HS-5 (cell line): Measurements from ENCODE around the gene CDCA5.

Experiments used
- DNase-seq: peaks from one replicate; pipeline ENCODE4 v3.0.0-alpha.2; 2012; ENCODE audit warnings: low read depth

CDCA5 gene

GRCh38 chr11:65083834-65084597 lies at the start of gene CDCA5, which contains the start of gene ZFPL1:
Gene CDCA5 (minus strand): TSS chr11:65084040. CDS start chr11:65083978, 62 bp downstream.
Gene ZFPL1 (plus strand): TSS chr11:65084222. CDS start chr11:65084699, 477 bp downstream.
- DNase-seq, result peak; percentile 78

DNA sequence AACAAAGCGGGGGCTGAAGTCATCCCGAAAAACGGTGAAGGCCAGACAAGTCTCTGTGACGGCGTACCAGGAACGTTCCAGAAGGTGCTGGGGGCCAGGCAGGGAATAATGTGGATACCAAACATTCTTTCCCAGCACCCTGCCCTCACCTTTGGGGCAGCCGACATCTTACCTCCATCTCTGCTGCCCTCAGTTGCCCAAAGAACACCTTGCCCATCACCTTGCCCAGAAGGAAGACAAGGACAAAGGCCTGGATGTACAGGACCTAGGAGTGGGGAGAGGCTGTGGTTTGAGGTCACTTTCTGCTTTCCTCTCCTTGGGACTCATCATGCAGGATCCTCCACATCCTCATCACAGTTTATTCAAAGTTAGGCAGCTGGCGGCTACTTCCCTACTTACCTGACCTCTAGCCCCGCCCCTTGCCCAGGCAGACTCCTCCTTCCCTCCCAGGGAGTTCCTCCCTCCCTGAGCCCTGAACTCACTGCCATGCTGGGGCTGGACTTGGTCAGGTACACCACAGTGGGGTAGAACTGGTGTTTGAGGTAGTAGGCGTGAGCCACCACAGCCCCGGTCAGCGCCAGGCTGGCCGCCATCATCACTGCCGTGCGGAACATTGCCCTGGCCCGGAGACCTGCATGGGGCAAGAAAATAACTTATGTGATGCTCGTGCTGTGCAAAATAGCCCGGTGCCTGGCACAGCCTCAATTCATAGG lies 49.3 kb upstream of the CDCA5 start:
- DNase-seq, result no peak

- no peak for DNase-seq
These were observed 48.6 kb upstream of the CDCA5 start for GRCh38 chr11:65132238-65132987.

DNA sequence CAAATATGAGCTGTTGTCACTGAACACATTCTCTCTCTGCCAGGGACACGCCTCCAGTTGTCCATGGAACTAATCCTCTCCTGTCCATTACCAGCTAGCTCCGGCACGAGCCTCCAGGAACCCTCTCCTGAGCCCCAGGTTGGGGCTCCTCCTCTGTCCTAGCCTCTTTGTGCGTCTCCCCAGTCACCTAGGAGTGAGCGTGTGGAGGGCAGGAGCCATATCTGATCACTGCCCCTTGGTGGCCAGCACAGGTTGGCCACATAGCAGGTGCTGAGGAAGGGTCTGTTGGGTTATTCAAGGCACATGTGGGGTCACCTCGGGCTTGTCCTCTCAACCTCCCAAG lies 48.0 kb upstream of the CDCA5 start:
- no peak for DNase-seq

DNA sequence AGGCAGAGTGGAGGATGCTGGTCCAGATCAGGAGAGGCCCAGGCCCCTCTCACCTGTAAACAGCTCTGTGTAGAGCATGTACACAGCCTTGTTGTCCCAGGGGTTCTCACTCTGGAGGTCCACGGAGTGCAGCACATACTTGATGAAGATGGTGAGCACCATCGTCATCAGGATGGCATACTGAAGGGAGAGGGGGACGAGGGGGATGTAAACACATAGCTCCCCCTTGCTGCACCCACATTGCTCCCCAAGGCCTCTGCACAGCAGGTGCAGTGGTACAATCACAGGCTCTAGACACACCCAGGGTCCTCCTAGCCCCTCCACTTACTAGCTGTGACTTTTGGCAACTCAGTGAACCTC lies 47.6 kb upstream of the CDCA5 start:
- no peak for DNase-seq

DNA sequence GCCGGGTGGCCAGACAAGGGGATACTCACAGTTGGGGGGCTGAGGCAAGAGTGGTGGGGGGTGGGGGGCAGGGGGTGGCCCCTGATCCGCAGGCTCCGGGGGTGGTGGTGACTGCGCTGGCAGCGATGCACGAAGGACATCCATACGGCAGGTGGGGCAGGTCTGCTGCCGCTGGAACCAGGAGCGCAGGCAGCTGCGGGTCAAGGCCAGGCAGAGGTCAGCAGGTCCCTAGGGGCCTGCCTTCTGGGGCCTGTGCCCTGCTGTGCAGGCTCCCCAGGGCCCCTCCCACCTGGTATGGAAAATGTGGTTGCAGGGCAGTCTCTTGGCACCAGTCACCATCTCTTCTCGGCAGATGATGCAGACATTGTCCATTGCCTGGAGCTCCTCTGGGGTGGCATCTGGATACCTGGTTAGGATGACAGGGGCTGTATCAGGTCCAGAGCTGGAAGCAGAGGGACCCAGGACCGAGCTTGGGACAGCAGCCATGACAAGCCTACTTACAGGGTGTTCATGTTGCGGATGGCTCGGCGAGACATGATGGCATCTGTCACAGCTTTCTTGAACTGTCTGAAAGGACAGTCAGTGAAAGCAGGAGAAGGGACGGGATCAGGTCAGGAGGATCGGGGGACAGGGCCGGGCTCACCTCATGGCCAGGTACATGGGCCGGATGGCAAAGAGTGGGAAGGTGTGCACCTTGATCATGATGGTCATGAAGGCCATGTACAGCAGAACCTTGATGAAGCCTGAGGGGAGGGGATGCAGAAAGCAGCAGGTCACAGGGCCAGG lies 47.0 kb upstream of the CDCA5 start:
- DNase-seq, result no peak

DNA sequence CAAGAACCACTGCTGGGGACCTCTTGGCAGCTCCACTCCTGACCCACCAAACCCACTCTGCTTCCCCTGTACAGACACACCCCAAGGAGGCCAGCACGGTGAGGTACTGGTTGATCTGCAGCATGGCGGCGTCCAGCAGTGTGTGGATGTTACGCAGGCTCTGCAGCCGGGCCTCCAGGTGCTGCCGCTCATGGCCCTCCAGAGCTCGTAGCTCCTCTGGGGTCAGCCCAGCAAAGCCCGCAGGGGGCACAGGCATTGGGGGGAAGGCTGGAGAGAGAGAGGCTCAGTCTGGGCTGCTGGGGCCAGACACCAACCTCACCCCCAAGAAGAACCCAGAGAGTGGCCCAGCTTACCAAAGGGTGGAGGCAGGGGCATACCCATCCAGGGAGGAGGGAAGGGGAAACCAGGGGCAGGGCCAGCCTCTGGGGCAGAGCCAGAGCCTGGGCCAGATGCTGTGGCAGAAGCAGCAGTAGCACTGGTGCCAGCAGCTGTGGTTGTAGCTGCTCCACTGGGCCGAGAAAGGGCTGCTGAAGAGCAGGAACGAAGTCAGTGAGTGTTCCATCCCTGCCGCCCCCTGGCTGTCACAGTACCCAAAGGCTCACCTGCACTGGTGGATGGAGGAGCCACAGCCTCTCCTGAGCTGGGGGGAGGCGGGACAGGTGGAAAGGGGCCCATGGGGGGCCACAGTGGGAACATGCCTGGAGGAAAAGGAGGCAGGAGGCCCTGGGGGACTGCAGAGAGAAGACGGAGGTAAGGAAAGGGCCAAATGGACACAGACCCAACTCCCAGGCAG lies 46.0 kb upstream of the CDCA5 start:
- DNase-seq, result no peak

DNA sequence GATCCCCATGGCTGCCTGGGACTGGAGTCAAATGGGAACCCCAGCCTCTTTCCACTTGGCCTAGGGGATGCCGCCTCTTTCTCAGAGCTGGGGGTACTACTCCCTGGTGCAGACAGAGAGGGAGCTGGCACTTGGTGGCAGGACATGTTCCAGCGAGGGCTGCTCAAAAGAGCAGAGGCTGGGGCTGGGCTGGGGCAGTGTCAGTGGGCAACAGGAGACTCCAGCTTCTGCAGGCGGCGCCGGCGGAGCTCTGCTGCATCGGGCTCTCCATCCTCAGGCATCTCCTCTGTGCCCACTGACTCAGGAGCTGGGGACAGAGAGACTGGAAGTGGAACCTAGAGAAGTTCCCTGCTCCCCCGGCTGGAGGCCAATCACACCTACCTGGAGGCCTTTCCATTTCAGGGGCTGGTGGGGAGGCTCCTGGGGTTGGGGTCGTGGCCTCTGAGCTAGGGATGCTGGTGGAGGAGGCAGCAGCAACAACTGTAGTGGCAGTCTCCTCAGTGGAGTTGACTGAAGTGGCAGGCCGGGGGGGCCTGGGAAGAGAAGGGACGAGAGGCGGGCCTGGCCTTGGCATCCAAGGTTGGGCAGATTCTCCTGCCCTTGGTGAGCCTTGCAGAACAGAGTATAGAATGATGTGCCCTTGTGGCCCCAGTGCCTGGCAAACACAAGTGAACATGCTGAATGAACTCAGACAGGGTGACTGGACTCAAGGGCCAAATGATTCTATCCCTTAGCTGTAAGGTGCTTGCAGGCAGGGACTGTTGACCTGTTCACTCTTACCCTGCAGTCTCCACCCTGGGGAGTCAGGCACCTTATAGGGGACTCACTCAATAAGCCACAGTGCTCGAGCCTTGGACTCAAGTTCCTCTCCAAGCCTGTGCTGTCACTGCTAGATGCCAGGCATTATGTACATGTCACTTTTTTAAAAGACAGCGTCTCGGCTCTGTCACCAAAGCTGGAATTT lies 44.6 kb upstream of the CDCA5 start:
- DNase-seq, result no peak

DNA sequence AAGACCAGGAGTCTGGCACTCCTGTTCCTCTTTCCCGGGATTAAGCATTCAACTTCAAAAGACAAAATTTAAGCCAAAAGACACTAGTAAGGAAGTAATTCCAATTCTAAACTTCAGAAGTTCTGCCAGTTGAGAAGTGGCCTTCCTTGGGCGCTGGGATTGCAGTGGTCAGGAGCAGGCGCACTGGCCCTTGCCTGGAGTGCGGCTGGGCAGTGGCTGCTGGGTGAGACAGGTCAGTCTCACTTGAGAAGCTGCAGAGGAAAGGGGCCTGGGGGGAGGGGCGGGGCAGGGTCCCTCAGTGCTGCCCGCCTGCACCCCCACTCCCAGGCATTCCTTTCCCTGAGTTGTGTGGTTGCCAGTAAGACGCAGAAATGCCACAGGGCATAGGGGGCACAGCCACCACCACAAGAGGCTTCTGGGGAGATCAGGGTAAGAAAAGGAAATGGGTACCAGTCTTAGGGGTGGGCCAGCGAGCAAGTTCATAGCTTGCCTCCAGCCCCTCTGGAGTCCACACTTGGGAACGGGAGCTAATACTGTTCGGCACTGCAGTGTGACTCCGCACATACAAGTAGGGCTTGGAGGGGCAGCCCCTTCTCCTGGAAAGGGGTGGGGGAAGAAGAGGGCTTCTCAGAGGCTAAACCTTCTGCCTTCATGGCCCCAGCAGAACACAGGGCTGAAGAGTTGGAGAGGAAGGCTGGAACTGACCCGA lies 43.8 kb upstream of the CDCA5 start:
- no peak for DNase-seq

DNA sequence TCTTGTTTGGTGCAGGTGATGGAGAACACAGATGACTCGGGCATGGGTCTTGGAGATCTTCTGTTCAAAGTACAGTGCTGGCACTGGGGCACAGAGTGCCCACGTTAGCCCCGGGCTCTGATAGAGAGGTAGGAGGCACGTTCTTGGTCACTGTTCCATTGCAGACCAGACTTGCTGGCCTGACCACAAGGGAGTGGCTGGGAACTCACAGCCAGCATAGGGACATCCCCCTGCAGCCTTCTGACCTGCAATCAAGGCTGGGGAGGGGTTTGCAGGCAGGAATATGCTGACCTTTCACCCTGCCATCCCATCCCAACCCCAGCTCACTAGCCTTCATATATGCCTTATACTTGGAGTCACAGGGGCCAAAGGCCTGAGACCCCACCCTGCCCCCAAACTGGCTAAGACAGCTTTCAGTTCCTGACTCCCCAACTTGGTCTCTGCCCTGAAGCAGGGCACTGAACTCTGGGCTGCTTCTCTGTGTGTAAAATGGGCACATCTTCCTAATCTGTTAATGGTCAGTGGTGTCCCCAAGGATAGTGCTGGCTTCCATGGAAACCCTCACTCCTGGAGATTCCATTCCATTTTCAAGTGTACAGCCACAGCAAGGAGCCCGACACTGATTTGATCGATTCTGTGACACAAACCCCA lies 42.9 kb upstream of the CDCA5 start:
- no peak for DNase-seq

DNA sequence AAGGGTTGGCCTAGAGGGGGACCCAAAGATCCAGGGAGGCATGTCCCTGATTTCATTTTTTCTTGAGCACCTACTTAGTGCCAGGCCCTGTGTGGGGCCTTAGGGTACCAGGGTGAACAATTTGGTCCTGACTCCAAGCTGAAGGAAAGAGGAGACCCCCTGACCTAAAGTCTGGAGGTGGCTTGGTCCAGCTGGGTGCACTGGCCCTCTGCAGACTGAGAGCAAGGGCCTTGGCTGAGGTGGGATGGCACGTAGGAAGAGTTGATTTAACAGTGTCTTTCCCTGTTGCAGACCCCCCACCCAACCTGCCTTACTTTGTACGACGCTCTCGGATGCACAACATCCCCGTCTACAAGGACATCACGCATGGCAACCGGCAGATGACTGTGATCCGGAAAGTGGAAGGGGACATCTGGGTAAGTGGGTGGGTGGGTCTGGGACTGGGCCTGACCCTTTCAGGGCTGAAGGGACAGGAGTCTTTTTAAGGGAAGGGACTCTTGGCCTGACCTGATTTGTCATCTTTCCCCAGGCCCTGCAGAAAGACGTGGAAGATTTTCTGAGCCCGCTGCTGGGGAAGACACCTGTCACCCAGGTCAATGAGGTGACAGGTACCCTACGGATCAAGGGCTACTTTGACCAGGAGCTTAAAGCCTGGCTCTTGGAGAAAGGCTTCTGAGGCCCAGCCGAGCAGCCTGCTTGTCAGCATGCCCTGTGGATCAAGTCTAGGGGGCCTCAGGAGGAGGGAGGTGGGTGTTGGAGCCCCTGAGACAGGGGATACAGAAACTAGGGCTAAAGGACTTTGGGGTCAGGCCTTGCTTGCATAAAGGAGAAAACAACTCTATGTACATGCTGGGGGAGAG lies 41.6 kb upstream of the CDCA5 start:
- no peak for DNase-seq

GRCh38 chr11:65124480-65125196 lies 40.8 kb upstream of the CDCA5 start:
- DNase-seq, result no peak

DNA sequence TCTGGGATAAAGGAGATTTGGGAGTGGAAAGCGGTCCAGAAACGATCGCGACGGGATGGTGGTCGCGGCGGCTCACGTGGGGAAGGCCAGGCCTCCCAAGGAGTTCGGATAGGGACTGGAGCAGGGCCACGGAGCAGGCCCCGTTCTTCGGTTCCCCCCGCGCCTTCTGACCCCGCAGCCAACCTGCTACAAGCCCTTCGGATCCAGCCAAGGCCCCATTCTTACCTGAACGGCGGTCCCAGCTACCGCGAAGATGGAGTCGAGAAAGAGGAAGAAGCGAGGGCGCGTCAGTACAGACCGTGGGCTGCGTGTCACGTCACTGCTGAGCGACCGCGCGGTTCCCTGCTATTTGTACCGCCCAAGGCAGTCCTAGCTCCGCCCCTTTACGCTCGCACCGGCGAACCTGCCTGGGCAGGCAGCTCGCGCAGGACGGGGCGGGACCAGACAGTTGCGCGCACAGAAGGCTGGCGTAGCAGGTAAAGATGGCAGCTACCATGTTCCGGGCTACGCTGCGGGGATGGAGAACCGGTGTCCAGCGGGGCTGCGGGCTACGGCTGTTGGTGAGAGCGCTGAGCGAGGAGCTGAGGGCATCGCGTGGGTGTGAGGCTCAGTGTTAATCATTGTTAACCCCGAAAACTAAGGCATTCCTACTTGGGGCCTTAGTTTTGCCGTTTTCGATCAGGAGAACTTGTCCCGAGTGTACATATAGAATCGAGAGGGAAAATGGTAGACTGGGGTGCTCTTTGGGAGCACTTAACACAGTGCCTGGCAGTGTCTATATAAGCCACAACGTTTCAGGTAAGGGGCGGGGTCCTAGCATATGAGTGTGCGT lies 38.2 kb upstream of the CDCA5 start, which contains the start of the genes FAU and MRPL49:
FAU (minus strand) TSS at position 270 of the 832 bp plus-strand sequence. CDS start 321 bp downstream, outside the sequence.
MRPL49 (plus strand) TSS at position 457 of the 832 bp plus-strand sequence; CDS start at position 483, 26 bp downstream.
- peak; percentile 86 for DNase-seq

DNA sequence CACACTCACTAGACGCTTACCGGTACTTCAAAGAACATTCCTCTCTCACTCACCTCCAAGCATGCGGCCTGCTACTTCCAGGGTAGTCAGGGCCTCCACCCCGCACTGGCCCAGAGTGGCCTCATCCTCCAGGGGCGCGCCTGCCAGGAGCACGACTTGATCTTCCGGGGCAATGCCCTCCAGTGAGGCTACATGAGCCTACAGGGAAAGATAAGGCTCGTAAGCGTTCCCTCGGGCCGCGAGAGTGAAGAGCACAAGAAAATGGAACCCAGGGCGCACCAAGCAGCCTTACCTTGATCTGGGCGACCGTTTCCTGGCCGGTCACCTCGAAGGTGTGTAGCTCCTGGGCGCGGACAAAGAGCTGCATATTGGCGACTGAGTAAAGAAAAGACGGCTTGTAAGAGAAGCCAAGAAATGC lies 37.6 kb upstream of the CDCA5 start:
- DNase-seq, result no peak

- no peak for DNase-seq
These were observed 37.0 kb upstream of the CDCA5 start for GRCh38 chr11:65120831-65121230.

DNA sequence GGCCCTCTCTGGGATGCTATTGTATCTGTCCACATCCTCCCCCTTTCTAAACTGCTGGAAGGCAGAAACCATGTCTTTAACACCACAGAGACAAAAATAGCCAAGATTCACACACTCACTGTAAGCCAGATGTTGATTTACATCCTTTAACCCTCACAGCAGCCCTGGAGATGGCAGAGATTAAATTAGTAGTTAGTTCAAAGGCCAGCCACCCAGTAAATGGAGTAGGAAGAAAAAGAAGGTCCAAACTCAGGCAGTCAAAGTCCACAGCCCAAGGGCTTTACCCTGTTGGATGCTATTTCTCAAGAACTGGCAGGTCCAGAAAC lies 35.8 kb upstream of the CDCA5 start:
- DNase-seq, result no peak
